K562 (cell line): ENCODE results near the gene CEP350. TPM values are rescaled to one million over a fixed set of nuclear protein-coding genes. Genes with fewer than 3 reads are reported as not detected.

Experiments used
- ATAC-seq: fragments of 200-7000 bp; cut with Tn5 transposase; 3 replicates; pipeline ENCODE4 v1.9.1; 2020; ENCODE audit warnings: moderate library complexity
- BruUV-seq: library from RNA; stranded (reverse); fragments of 400-500 nt; replicated peaks from 2 replicates; lab custom pipeline; 2021; lab: Mats Ljungman, UMichigan
- CTCF ChIA-PET: fragments of 300-600 bp; formaldehyde crosslinking; extraction: SDS; loops from one replicate; lab custom pipeline; 2021; ENCODE audit warnings: low intra/inter-chr PET ratio; lab: Yijun Ruan, JAX
- POLR2A ChIA-PET: fragments of 300-600, 350-650 bp; sonication (Branson Sonifier 250); formaldehyde crosslinking; extraction: SDS; loops from one replicate; lab custom pipeline; 2021; ENCODE audit warnings: antibody characterized with exemption, inconsistent platforms; lab: Yijun Ruan, JAX
- DNase-seq, 4 experiments: peaks; one replicate each; pipeline versions ENCODE4 v3.0.0 to v3.0.0-alpha.2; 2011 to 2018; ENCODE audit warnings: low spot score in 3 of 4, mixed read lengths in 3 of 4; ENCODE audit errors: extremely low read depth in 1 of 4
- FAIRE-seq: peaks from 2 replicates; lab custom pipeline; 2011; peaks lifted over from hg19 to GRCh38; lab: Jason Lieb, UNC
- H2AFZ ChIP-seq: 2 replicates; pipeline ENCODE4 v1.6.0; 2011; ENCODE audit warnings: low read depth, low read length, control low read depth, inconsistent platforms
- H3K27ac ChIP-seq: fragments of 200-600 bp; 3 replicates; pipeline ENCODE4 v1.8.0; 2011; ENCODE audit warnings: low read depth, mild to moderate bottlenecking, control low read depth, inconsistent platforms, low read length, moderate library complexity, mixed read lengths; ENCODE audit errors: extremely low read depth
- H3K27me3 ChIP-seq, 2 experiments: fragments of 300-600 bp in 1 of 2; 2 replicates in 1 of 2; 3 replicates in 1 of 2; pipeline versions ENCODE4 v1.6.0 to v1.8.0; 2011; ENCODE audit warnings: inconsistent platforms in 2 of 2, low read length in 2 of 2, mild to moderate bottlenecking in 1 of 2, mixed read lengths in 1 of 2, moderate library complexity in 1 of 2; ENCODE audit not compliant: control insufficient read depth in 2 of 2, insufficient read depth in 2 of 2
- H3K36me3 ChIP-seq: fragments of 300-600 bp; 3 replicates; pipeline ENCODE4 v1.8.0; 2011; ENCODE audit warnings: mild to moderate bottlenecking, low read length, inconsistent platforms; ENCODE audit not compliant: control insufficient read depth, insufficient read depth
- H3K4me1 ChIP-seq, 2 experiments: fragments of 200-600 bp in 1 of 2; replicated peaks in 1 of 2; 2 replicates in 1 of 2; 3 replicates in 1 of 2; pipeline versions ENCODE4 v1.5.1 to v1.8.0; 2011; ENCODE audit warnings: inconsistent platforms in 2 of 2, low read length in 2 of 2, mild to moderate bottlenecking in 1 of 2, mixed read lengths in 1 of 2, moderate library complexity in 1 of 2; ENCODE audit not compliant: control insufficient read depth in 2 of 2, insufficient read depth in 2 of 2
- H3K4me2 ChIP-seq: 2 replicates; pipeline ENCODE4 v1.6.1; 2011; ENCODE audit warnings: low read length, control low read depth, inconsistent platforms, mixed read lengths; ENCODE audit not compliant: insufficient read depth
- H3K4me3 ChIP-seq: fragments of 200-600 bp; sonication (generic), shearing (Covaris generic); 2 replicates; pipeline ENCODE4 v1.5.1; 2016; ENCODE audit warnings: control low read depth, inconsistent platforms
- H3K79me2 ChIP-seq: fragments of 200-600 bp; 3 replicates; pipeline ENCODE4 v1.8.0; 2011; ENCODE audit warnings: low read length, inconsistent platforms; ENCODE audit not compliant: control insufficient read depth, insufficient read depth
- H3K9ac ChIP-seq, 2 experiments: 2 replicates each; pipeline versions ENCODE4 v1.6.0 to v1.6.1; 2011; ENCODE audit warnings: low read depth in 2 of 2, low read length in 2 of 2, control low read depth in 1 of 2, inconsistent platforms in 1 of 2, mild to moderate bottlenecking in 1 of 2, mixed read lengths in 1 of 2; ENCODE audit not compliant: insufficient read depth in 1 of 2
- H3K9me1 ChIP-seq: one replicate; pipeline ENCODE4 v1.6.0; 2011; ENCODE audit warnings: inconsistent platforms, mild to moderate bottlenecking, low read length, moderate library complexity; ENCODE audit not compliant: control insufficient read depth, insufficient read depth
- H3K9me3 ChIP-seq: replicated peaks from 2 replicates; pipeline ENCODE4 v1.5.1; 2011; ENCODE audit warnings: low read depth, low read length, inconsistent platforms; ENCODE audit not compliant: control insufficient read depth, insufficient read depth
- H4K20me1 ChIP-seq: replicated peaks from 2 replicates; pipeline ENCODE4 v1.6.1; 2011; ENCODE audit warnings: low read length, inconsistent platforms, mixed read lengths; ENCODE audit not compliant: control insufficient read depth, insufficient read depth
- ARID1B ChIP-seq: fragments of 450-650 bp; IDR thresholded peaks from 2 replicates; pipeline ENCODE4 v1.6.1; 2016; ENCODE audit warnings: antibody characterized with exemption, mild to moderate bottlenecking, inconsistent platforms
- DPF2 ChIP-seq: fragments of 450-650 bp; IDR thresholded peaks from 2 replicates; pipeline ENCODE4 v1.6.1; 2016
- FOXM1 ChIP-seq, 2 experiments: fragments of 450-650 bp in 1 of 2; sonication (generic) in 1 of 2; formaldehyde crosslinking in 1 of 2; IDR thresholded peaks; 2 replicates each; pipeline versions ENCODE4 v1.6.1 to v1.9.0; 2017 to 2022; ENCODE audit warnings: low read depth in 2 of 2, mild to moderate bottlenecking in 2 of 2, missing genetic modification reagents in 1 of 2, moderate library complexity in 1 of 2
- GTF2E2 ChIP-seq: fragments of 200-800 bp; sonication (Bioruptor generic); IDR thresholded peaks from 2 replicates; pipeline ENCODE4 v1.6.1; 2016; ENCODE audit warnings: missing genetic modification characterization, missing compliant biosample characterization
- NELFE ChIP-seq: IDR thresholded peaks from 2 replicates; pipeline ENCODE4 v1.6.1; 2011; ENCODE audit warnings: mild to moderate bottlenecking; ENCODE audit not compliant: insufficient read depth, insufficient read length
- RAD51 ChIP-seq: fragments of 450-650 bp; IDR thresholded peaks from 2 replicates; pipeline ENCODE4 v1.7.1; 2016; ENCODE audit warnings: low read depth, mild to moderate bottlenecking, borderline replicate concordance
- SIRT6 ChIP-seq: IDR thresholded peaks from one replicate; pipeline ENCODE4 v1.6.1; 2012; ENCODE audit warnings: low read depth, mild to moderate bottlenecking, control low read depth, inconsistent platforms, low read length, moderate library complexity
- SIX5 ChIP-seq, 2 experiments: IDR thresholded peaks; 2 replicates each; pipeline ENCODE4 v1.6.1; 2011; ENCODE audit warnings: low read length in 2 of 2, borderline replicate concordance in 1 of 2, low read depth in 1 of 2, mild to moderate bottlenecking in 1 of 2, moderate library complexity in 1 of 2; ENCODE audit not compliant: insufficient read depth in 1 of 2
- SPI1 ChIP-seq: IDR thresholded peaks from 2 replicates; pipeline ENCODE4 v1.6.1; 2011; ENCODE audit warnings: low read depth, low read length, control low read depth, borderline replicate concordance
- WGBS: fragments of 100-300 bp; shearing (Covaris generic); methylation state at CpG from one replicate; pipeline ENCODE4 v1.1.6; 2016; ENCODE audit warnings: low coverage, mixed read lengths; ENCODE audit not compliant: insufficient coverage; ENCODE audit errors: missing lambda C conversion rate; 5-methylcytosine and 5-hydroxymethylcytosine counted together
- in situ Hi-C: fragments of 300-500 bp; cut with MboI; formaldehyde crosslinking; loops from 4 replicates; pipeline ENCODE4 v1.15.0; 2018; ENCODE audit warnings: inconsistent platforms, mixed read lengths
- intact Hi-C: fragments of 100-400 bp; cut with micrococcal nuclease; formaldehyde crosslinking; loops from 2 replicates; pipeline ENCODE4 v1.14.2; 2022
- polyA plus RNA-seq, 8 experiments: library from polyadenylated mRNA; depleted of rRNA in 4 of 8; stranded (reverse) in 5 of 8; unstranded in 3 of 8; fragments of >200 nt; fragmentation: Nextera tagmentation in 2 of 8; fragmentation: Illumina TruSeq in 1 of 8; extraction: Ambion mirVana in 2 of 8; extraction: Trizol in 1 of 8; gene quantifications; 2 replicates each; pipeline versions ENCODE4 v1.2.1 to v1.2.3, GENCODE V29; 2011 to 2014; ENCODE audit warnings: inconsistent platforms in 1 of 8, missing spikeins in 1 of 8
- total RNA-seq, 7 experiments: library from RNA; depleted of rRNA in 6 of 7; stranded (reverse); fragments of >200 nt in 6 of 7; fragmentation: Illumina TruSeq in 2 of 7; extraction: Trizol in 2 of 7; gene quantifications; 2 replicates each; pipeline versions ENCODE4 v1.2.1 to v1.2.3, GENCODE V29; 2011 to 2021; ENCODE audit warnings: low replicate concordance in 1 of 7
- TF ChIP-seq, protein P1 (sequence below): fragments of 250-450 bp; sonication (Bioruptor Pico); IDR thresholded peaks from 2 replicates; pipeline ENCODE4 v1.8.0; 2022; ENCODE audit warnings: inconsistent platforms, mild to moderate bottlenecking, moderate library complexity, borderline replicate concordance

Gene CEP350
- total and polyA plus RNA-seq, 9 of the 15 experiments (the other 6 are each of a cell fraction or from before 2014, with no cell fraction given) = 8.3 to 64.3 (median 28.0) TPM

DNA sequence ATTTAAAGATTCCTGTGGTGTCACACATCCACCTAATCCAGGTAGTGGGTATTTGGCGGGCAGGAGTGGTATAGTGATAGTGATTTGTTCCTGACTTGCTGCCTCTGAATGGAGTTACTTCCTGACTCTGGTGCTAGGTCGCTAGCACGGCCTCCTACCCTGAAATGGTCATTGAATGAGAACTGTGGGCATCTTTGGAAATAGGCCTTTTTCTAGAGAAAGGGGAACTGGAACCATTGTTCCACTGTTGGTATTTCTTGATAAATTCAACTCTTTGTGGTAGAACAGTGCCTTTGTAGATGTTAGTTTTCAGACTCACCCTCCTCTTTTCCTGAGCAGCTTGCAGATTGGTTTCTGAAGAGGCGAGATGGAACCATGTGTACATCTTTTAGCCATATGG, 201.6 kb downstream of the CEP350 start:
- in situ Hi-C loops = no loop called here

DNA sequence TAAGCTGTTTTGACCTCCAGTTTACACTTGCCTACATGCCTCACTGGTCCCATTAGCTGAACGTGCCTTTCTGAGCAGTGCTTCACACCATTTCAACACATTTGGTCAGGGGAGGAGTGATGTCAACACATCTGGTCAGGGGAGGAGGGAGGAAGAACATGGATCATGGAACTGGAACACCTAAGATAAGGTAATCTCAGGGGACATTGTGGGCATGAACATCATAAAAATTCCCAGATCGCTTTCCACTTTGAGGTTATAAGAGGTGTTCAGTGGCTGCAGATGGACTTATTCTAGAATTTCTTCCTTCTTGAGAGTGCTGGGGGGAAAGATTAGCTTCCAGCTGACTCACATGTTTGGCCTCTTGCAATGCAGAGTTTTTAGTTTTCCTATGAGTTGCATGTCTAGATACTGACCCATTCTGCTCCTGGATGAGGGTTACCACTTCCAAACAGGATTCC, 202.1 kb downstream of the CEP350 start:
- WGBS = 13% methylated on average over 2 of the region's 2 CpGs
- intact Hi-C loops (loop anchor here (5.0 kb wide), 2 partner anchors 199 to 279 kb away; partner anchors contain the start of gene TOR1AIP2), in situ Hi-C loops (no loop called here)
- peaks cover 33 to 37% of the 10 kb centered on the region in 2 experiments for H3K4me1 ChIP-seq
- peak overlapping the region; percentile 94 for H3K4me2 ChIP-seq
- no peak for ATAC-seq
- POLR2A ChIA-PET = interaction anchor here (0.7 to 4.5 kb wide), 5 partner anchors 12 to 338 kb away, joined by 3 to 41 read pairs (median 4); no protein-coding TSS in a partner anchor
- no peak overlapping the region; a peak in 1 of 4 replicates for H3K9ac ChIP-seq
- H2AFZ ChIP-seq = no peak overlapping the region
- no peak overlapping the region for H3K27ac ChIP-seq
- no peaks in the 10 kb centered on the region for H3K36me3 ChIP-seq
- H3K9me3 ChIP-seq = no peaks in the 10 kb centered on the region
- H3K79me2 ChIP-seq = peaks cover 10% of the 10 kb centered on the region
- peak; percentile 42 for FAIRE-seq
- CTCF ChIA-PET = no interaction called here
- no peaks in the 10 kb centered on the region for H3K9me1 ChIP-seq
- no peaks in the 10 kb centered on the region for H3K27me3 ChIP-seq
- BruUV-seq = no TSS peak
- peaks cover 14% of the 10 kb centered on the region; the same call in 1 of the 2 replicates for H4K20me1 ChIP-seq
- no peak overlapping the region for H3K4me3 ChIP-seq
- peak in 1 of 4 experiments; percentile 66 for DNase-seq
- no peak for TF ChIP-seq NELFE
- TF ChIP-seq SIRT6 = no peak
- TF ChIP-seq, protein P1, sequence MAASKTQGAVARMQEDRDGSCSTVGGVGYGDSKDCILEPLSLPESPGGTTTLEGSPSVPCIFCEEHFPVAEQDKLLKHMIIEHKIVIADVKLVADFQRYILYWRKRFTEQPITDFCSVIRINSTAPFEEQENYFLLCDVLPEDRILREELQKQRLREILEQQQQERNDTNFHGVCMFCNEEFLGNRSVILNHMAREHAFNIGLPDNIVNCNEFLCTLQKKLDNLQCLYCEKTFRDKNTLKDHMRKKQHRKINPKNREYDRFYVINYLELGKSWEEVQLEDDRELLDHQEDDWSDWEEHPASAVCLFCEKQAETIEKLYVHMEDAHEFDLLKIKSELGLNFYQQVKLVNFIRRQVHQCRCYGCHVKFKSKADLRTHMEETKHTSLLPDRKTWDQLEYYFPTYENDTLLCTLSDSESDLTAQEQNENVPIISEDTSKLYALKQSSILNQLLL (CRISPR knock-in tag) = no peak
- TF ChIP-seq GTF2E2 (tag) = no peak
- no peak for TF ChIP-seq RAD51
- TF ChIP-seq FOXM1 (IDR thresholded peaks at IDR 0.05; ENCODE audit: low read depth) = peak; percentile 57
- no peak for TF ChIP-seq FOXM1 (CRISPR knock-in tag; IDR thresholded peaks at IDR 0.05; ENCODE audit: low read depth)
- peak; percentile 87 for TF ChIP-seq ARID1B
- TF ChIP-seq DPF2 = peak; percentile 67; the same call in 1 of the 2 replicates

More for the DNA sequence above, 201.6 kb downstream of the CEP350 start:
- no TSS peak for BruUV-seq
- TF ChIP-seq SIX5 (IDR thresholded peaks at IDR 0.05; ENCODE audit: borderline replicate concordance in 1 of 2, insufficient read depth in 1 of 2, low read depth in 1 of 2, low read length in 2 of 2) (no peak), SPI1 (peak; percentile 73)
- H3K36me3 ChIP-seq = no peaks in the 10 kb centered on the region
- no peak overlapping the region for H3K4me3 ChIP-seq
- H2AFZ ChIP-seq = no peak overlapping the region
- no peak overlapping the region for H3K27ac ChIP-seq
- H3K9me1 ChIP-seq = no peaks in the 10 kb centered on the region
- 78% methylated on average over 4 of the region's 4 CpGs for WGBS
- DNase-seq = no peak
- no peak for FAIRE-seq
- peak overlapping the region; percentile 94 for H3K4me2 ChIP-seq
- peaks cover 33 to 37% of the 10 kb centered on the region in 2 experiments for H3K4me1 ChIP-seq
- POLR2A ChIA-PET = interaction anchor here (0.7 to 1.9 kb wide), 4 partner anchors 22 to 338 kb away, joined by 3 to 7 read pairs (median 4); no protein-coding TSS in a partner anchor
- H3K27me3 ChIP-seq = no peaks in the 10 kb centered on the region
- ATAC-seq = no peak
- H3K79me2 ChIP-seq = peaks cover 10% of the 10 kb centered on the region
- H4K20me1 ChIP-seq = peaks cover 14% of the 10 kb centered on the region; the same call in 1 of the 2 replicates
- CTCF ChIA-PET = no interaction called here
- H3K9ac ChIP-seq = no peak overlapping the region
- intact Hi-C loops = loop anchor here (5.0 kb wide), 2 partner anchors 199 to 279 kb away; partner anchors contain the start of gene TOR1AIP2
- H3K9me3 ChIP-seq = no peaks in the 10 kb centered on the region
